ENCODE measurements around the gene REPS1.
"Not testable (repeated sequence)": the region's sequence is repeated elsewhere in the genome, so short reads cannot be mapped to it uniquely, and the experiment has no call there.

The REPS1 gene

GRCh38 chr6:138987643-138988468 is at the start of gene REPS1:
REPS1 (minus strand) TSS chr6:138988253; CDS start chr6:138987682, 571 bp downstream.
- peak; percentile 90 for DNase-seq (ENCODE audit: low spot score)

DNA sequence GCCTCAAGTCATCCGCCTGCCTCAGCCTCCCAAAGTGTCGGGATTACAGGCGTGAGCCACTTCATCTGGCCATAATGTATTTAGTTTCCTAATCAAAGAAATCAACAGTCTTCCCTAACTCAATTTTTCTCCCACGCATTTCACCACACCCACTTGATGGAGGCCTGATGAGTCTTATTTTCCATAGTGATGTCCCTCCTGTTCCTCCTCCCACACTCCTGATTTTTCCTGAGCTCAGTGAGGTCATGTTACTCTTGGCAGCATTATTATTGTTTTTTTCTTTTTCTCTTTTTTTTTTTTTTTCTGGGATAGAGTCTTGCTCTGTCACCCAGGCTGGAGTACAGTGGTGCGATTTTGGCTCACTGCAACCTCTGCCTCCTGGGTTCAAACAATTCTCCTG is 49.4 kb upstream of the REPS1 start:
- DNase-seq (ENCODE audit: low spot score): no peak

DNA sequence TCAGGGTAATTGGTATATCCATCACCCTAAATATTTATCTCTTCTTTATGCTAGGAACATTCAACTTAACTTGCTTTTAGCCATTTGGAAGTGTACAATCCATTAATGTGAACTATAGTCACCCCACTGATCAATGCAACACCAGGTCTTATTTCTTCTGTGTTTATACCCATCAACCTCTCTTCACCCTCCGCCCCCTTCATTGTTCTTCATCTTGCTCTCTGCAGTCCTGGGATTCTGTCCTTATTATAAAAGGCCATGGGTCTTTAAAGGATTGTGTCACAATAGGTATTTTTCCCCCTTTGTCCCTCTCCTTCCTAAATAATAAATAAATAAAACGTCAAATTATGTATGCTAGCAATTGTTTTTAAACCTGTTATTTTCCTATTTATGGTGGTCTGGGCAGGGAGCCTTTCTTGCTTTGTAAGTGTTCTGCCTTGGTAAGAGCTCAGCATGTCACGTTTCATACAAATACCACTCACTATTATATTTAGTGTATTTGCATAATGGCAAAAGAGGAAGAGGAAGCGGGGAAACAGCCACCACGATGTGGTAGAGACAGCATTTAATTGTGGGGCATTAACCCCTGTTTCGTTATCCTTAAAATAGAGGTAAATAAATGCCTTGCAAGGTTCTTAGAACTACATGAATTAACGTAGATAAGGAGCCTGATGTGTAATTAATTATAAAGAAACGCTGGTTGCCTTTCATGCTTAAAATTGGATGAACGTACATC is 42.3 kb upstream of the REPS1 start:
- DNase-seq (ENCODE audit: low spot score): peak; percentile 41

- DNase-seq (ENCODE audit: low spot score): peak; percentile 10
Measured at GRCh38 chr6:139029470-139030227, 41.6 kb upstream of the REPS1 start.

DNA sequence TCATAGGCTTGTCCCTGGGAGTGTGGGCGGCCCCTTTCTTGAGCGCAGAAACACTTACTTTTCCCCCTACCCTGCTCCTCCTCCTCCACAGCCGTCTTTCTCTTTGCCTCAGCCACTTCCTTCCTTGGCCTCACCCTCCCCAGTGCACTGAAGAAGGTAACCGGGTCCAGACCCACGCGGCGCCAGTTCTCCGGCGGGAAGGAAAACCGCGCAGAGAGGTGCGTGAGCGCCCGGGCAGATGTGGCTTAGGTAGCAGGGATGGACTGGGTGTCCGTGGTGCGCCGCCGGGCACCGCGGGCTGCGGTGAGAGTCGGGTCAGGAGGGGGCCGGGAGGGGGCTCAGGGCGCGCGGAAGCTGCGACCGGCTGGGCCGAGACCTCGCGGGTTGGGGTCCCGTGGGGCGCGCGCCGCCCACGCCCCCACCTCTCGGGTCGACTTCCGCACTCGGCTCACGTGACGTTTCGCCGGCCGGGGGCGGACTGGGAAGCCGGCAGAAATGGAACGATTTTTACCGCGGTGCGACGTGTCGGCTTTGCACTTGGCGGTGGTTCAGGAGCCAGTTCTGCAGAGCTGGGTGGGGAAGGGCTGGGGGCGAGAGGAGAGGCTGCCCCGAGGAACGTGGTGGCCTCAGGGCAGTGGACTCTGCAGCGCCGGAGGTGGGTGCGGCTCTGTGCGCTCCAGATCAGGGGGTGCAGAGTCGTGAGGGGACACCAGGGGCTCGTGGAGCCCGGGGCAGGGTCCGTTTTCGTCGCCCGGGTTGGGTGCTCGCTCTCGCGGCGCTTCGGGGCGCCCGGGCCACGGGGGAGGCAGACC is 40.8 kb upstream of the REPS1 start, which contains the start of gene ABRACL:
ABRACL (plus strand) TSS at position 88 of the 812 bp plus-strand sequence. CDS start 5,416 bp downstream, outside the sequence.
- DNase-seq (ENCODE audit: low spot score): peak; percentile 71

DNA sequence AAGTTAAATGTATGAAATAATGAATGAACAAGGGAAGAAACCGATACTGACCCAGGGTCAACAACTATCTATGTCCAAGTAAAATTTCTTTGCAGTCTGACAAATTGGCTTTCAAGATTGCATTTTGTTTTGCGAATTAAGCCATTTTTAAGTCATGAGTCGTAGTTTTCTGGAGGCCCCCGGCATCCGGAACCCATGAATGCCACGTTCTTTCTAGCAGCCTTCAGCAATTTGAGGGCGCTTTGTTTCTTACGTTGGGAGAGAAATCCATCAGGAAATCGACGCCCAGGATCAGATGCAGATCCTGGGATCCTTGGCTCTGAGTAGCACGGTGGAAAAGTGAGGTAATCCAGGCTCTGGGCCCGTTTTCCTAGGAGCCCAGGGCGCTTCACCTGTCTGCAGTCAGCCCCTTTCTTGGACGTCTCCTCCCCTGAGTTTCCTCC is 40.2 kb upstream of the REPS1 start:
- no peak for DNase-seq (ENCODE audit: low spot score)

DNA sequence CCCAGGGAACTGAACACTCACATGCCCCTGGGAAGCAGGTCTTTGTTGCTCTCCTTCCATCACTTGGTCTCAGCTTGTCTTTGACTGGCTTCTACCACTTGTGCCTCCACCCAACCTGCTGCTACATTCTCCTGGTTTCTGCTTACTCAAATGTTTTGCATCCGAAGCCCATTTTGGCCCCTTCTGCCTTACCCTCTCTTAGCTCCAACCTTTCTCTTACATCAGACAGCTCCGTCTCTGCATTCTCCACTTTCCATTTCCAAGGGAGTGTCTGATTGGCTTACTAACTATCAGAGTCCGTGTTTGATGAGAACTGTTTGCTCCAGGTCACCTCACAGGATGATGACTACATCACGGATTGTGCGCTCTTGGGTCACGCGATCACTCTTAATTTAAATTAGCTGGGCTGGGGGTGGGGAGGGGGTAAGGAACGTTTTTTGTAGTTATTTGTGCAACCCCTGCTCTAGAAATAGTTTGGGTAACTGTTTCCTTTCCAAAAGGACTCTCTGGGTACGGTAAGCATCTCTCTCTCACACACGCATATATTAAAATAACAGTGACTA is 39.6 kb upstream of the REPS1 start:
- peak; percentile 45 for DNase-seq (ENCODE audit: low spot score)

DNA sequence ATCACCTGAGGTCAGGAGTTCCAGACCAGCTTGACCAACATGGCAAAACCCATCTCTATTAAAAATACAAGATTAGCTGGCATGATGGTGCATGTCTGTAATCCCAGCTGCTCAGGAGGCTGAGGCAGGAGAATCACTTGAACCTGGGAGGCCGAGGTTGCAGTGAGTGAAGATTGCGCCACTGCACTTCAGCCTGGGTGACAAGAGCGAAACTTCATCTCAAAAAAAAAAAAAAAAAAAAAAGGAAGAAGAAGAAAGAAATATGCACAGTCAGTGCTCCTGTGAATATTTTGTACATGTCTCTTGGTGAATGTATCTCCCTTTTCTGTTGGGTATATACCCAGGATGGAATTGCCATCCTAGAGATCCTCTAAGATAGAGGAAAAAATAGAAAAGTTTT is 37.4 kb upstream of the REPS1 start:
- not testable (repeated sequence) for DNase-seq (ENCODE audit: low spot score)

GRCh38 chr6:139020689-139021088 is 32.6 kb upstream of the REPS1 start:
- DNase-seq (ENCODE audit: low spot score): no peak

DNA sequence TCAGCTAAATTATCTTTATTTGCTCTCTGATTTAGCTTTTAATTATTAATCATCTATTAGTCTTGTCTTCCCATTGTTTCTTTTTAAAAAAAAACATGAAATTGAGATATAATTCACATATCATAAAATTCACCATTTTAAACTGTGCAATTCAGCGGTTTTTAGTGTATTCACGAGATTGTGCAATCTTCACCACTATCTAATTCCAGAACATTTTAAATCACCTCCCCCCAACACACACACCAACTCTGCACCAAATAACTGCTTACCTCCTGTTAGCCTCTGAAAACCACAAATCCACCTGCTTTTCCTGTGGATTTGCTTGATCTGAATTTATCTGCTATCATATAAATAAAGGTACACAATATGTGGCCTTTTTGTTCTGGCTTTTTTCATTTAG is 31.7 kb upstream of the REPS1 start:
- DNase-seq (ENCODE audit: low spot score): no peak

- no peak for DNase-seq (ENCODE audit: low spot score)
Measured at GRCh38 chr6:139017227-139017626, 29.2 kb upstream of the REPS1 start.

DNA sequence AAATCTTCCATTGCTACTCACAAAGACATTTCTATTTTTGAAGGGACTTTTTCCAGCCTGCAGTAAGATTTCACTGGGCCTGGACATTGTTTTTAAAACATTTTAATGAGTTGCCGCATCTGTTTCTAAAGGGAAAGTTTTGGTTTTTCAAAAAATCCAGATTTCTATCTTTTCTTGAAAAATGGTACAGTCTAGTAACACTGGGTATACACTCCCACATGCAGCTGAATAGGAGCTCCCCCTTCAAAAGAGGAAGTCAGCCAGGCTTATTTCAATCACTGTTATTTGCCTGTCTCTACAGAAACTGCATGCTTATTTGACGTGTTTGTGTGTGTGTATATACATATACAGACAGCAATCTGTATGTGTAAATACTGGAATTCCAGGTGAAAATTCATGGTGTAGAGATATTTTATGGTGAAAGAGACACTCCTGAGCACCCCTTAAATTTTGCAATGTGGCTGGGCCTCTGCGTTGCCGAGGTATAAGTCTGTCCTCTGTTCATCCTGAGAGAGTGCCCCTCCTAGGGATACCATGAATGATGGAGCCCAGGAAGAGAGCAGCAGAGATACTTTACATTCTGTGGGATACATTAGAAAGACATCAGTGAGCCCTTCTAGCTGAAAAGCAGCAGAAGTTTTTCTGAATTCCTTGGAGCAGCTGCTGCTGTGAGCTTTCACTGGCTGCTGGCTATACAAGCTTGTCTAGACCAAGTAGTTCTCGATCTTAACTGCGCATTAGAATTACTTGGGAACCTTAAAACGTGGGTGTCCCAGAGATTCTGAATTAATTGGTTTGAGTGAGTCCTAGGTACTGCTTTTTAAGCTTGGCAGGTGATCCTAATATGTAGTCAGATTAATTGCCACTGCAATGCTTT is 28.5 kb upstream of the REPS1 start:
- no peak for DNase-seq (ENCODE audit: low spot score)

- DNase-seq (ENCODE audit: low spot score): no peak
Measured at GRCh38 chr6:139014945-139015344, 26.9 kb upstream of the REPS1 start.

DNA sequence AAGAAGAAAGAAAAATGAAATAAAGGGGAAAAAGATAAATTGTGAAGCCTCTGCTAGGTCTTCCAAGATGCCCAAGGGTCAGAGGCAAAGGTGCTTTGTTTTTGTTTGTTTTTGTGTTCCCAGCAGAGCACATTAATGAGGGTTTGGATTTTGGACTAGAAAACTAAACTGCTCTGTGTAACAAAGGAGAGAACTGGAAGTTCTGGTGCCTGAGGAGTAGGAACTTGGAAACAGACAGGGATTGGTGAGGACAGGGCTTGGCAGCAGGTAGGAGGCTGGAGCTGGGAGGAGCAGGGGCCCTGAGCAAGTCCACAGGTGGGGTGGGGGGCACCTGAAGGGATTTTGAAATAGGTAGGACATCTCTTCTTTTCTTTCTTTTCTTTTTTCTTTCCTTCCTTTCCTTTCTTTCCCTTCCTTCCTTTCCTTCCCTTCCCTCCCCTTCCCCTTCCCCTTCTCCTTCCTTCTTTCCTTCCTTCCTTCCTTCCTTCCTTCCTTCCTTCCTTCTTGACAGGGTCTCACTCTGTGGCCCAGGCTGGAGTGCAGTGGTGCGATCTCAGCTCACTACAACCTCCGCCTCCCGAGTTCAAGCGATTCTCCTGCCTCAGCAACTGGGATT is 25.2 kb upstream of the REPS1 start:
- no peak for DNase-seq (ENCODE audit: low spot score)

DNA sequence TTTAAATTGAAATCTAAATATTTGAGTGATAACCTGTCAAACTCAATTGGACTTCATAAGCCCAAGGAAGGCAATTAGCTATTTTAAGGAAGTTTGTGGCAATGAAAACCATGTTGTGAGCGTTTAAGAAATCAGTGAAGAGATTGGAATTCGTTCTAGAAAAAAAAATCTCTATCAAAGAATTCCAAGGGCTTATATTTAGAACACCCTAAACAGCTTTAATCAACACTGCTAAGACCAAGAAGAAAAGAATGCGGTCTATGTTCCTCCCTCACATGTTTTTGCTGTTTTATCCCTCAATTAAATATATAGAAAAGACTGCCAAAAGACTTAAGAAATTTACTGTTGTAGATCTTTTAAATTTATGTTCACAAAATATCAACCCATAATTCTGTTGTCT is 23.9 kb upstream of the REPS1 start:
- no peak for DNase-seq (ENCODE audit: low spot score)

GRCh38 chr6:139010674-139011073 is 22.6 kb upstream of the REPS1 start:
- DNase-seq (ENCODE audit: low spot score): no peak

DNA sequence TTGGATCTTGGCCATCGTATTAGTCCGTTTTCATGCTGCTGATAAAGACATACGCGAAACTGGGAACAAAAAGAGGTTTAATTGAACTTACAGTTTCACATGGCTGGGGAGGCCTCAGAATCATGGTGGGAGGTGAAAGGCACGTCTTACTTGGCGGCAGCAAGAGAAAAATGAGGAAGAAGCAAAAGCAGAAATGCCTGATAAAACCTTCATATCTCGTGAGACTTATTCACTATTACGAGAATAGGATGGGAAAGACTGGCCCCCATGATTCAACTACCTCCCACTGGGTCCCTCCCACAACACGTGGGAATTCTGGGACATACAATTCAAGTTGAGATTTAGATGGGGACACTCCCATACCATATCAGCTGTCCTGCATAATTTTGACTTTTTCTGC is 20.1 kb upstream of the REPS1 start:
- DNase-seq (ENCODE audit: low spot score): no peak

DNA sequence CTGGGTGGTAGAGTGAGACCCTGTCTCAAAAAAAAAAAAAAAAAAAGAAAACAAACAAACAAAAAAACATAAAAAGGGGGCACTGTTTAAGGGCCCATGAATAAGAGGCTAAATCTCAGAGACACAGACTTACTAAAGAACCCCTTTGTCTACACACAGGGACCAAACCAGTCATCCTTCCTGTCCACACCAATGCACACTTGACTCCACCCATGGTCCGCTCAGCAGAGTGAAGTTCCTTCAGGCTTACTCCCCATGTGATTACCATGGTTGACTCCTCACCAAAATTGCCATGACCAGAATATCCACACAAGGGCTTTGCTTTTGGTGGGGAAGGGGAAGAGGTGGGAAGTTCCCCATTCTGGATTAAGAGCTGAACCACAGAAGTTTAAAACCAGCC is 19.4 kb upstream of the REPS1 start:
- no peak for DNase-seq (ENCODE audit: low spot score)

DNA sequence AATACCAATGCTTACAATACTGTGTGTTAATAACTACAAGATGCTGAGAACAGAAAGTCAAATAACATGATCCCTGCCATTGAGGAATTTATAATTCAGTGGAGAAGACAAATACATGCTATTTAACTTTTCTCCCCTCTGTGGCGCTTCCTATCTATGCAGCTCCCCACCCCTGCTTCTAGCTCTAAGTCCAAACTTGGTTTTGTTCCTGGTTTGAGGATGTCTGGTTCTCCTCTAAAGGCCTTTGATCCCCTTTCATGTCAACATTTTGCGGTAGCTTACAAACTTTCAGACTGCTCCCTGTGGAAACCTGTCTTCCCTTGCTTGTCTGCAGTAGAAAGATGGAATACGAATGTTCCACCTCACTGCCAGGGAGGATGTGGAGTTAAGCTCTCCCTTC is 18.4 kb upstream of the REPS1 start:
- DNase-seq (ENCODE audit: low spot score): no peak

DNA sequence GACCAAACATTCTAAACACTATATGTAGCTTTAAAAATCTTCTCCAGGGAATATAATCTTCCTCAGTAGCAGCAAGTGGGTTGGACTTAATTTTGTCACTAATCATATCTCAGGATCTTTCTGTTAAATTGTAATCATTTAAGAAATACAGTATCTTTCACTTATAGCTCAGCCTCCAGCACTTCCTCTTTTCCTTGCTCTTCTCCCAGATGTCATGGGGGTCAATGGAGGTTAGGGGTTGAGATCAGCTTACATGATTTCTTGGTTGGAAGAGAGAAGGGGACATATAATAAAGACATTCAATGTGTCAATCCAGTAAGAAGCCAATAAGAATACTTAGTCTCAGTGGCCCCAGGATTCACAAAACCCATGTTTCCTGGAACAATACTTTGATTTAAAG is 15.7 kb upstream of the REPS1 start:
- no peak for DNase-seq (ENCODE audit: low spot score)
